Fibroblast of villous mesenchyme (primary cell): ENCODE measurements around the gene CLSTN1. TPM values are rescaled to one million over a fixed set of nuclear protein-coding genes. Genes with fewer than 3 reads are reported as not detected.

Source experiments
- DNase-seq: peaks from one replicate; pipeline ENCODE4 v3.0.0-alpha.2; 2010; ENCODE audit warnings: low read depth
- H3K4me3 ChIP-seq: 2 replicates; pipeline ENCODE4 v1.5.1; 2011; ENCODE audit warnings: low read depth, mild to moderate bottlenecking, low read length
- total RNA-seq: library from RNA; depleted of rRNA; stranded (reverse); fragments of >200 nt; gene quantifications from 2 replicates; pipeline ENCODE4 v1.2.3, GENCODE V29; 2012
- TF ChIP-seq, protein P1 (sequence below): IDR thresholded peaks from 2 replicates; pipeline ENCODE4 v1.5.1; 2012; ENCODE audit warnings: low read depth, mild to moderate bottlenecking, low read length; ENCODE audit not compliant: insufficient read depth

CLSTN1 gene
- total RNA-seq, 1 donor: 126 TPM

DNA sequence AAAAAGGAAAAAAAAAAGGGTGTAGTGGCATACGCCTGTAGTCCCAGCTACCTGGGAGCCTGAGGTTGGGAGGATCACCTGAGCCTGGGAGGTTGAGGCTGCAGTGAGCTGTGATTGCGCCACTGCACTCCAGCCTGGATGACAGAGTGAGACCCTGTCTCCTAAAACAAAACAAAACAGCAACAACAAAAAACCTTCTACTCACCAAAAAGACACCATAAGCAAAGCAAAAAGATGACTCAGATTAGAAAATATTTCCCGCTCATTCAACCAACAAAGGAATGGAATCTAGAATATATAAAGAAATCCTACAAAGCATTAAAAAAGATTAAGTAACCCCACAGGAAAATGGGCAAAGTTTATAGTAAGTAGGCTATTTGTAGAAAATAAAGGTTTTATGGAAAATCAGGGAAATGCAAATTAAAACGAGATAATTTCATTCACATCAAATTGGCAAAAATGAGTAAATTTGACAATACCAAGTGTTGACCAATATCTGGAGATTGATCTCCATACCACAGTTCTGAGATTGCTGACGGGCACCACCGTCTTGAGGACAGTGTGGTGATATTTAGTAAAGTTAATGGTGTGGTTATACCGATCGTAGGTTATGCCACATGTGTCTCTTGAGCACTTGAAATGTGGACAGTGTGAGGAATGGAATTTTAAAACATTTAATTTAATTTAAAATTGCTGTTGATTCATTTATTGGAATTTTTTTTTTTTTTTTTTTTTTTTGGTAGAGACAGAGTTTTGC, 118.2 kb downstream of the CLSTN1 start:
- TF ChIP-seq, protein P1, sequence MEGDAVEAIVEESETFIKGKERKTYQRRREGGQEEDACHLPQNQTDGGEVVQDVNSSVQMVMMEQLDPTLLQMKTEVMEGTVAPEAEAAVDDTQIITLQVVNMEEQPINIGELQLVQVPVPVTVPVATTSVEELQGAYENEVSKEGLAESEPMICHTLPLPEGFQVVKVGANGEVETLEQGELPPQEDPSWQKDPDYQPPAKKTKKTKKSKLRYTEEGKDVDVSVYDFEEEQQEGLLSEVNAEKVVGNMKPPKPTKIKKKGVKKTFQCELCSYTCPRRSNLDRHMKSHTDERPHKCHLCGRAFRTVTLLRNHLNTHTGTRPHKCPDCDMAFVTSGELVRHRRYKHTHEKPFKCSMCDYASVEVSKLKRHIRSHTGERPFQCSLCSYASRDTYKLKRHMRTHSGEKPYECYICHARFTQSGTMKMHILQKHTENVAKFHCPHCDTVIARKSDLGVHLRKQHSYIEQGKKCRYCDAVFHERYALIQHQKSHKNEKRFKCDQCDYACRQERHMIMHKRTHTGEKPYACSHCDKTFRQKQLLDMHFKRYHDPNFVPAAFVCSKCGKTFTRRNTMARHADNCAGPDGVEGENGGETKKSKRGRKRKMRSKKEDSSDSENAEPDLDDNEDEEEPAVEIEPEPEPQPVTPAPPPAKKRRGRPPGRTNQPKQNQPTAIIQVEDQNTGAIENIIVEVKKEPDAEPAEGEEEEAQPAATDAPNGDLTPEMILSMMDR: no peak
- no peak overlapping the region for H3K4me3 ChIP-seq
- DNase-seq: peak; percentile 32

DNA sequence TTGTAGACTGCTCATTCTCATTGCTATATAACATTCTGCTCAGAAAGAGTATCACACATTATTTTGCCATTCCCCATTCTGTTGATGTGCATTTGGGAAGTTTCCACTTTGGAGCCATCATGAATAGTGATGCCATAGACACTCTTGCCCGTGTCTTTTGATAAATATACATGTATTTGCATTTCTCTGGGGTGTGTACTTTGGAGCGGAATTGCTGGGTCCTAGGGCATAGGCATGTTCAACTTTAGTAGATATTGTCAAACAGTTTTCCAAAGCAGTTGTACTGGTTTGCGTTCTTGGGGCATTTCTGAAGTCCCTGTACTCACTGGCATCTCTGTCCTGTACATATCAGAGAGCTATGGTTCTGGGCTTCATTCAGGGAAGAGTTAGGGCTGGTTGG, 120.1 kb downstream of the CLSTN1 start:
- H3K4me3 ChIP-seq: no peak overlapping the region
- no peak for DNase-seq
- TF ChIP-seq, protein P1: no peak

DNA sequence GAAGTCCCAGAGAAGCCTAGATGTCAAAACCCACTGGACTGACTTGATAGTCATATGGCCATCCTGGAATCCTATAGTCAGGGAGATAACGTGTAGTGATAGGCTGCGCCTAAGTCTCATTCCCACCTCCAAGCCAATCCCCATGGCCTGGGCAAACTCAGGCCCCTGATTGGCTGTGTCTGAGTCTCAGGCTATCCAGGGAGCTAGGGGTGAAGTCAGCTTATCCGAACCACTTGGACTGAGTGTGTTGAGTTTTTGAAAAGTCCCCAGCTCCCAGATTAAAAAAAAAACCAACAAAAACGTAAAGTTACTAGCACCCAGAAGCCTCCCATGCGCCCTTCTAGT, 120.6 kb downstream of the CLSTN1 start:
- H3K4me3 ChIP-seq: no peak overlapping the region
- TF ChIP-seq, protein P1: no peak
- DNase-seq: no peak

DNA sequence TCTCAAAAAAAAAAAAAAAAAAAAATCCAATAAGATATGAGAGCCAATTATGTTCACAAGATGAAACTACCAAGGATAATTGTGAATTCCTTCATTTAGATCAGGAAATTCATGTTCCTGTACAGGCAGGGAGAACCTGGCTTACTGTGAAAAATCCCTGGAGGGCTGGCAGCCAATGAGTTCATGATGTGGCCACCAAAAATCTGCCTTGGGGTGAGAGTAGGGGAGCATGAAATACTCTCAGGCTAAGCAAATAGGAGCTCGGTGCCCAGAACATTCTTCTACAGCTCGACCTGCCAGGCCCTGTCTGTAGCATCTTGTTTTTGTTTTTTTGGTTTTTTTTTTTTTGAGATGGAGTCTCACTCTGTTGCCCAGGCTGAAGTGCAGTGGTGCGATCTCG, 122.1 kb downstream of the CLSTN1 start:
- no peak for DNase-seq
- TF ChIP-seq, protein P1: no peak
- no peak overlapping the region for H3K4me3 ChIP-seq

DNA sequence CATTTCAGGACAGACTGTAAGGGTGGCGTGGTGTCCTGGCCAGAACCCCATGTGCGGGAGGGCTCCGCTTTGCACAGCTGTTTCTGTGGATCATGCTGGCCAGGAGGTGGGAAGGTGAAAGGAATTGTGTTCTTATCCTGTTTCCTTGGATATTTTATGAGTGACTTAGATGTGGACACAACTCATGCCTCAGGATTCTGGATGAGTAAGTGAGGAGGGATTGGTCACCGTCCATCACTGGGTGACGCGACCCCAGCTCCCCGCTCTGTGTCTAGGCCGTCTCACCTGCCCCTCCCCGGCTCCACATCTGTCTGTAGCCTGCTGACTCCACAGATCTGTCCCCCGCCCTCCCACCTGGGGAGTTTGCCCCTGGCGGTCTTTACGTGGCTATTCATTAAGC, 123.4 kb downstream of the CLSTN1 start:
- TF ChIP-seq, protein P1: no peak
- H3K4me3 ChIP-seq: no peak overlapping the region
- peak; percentile 50 for DNase-seq

DNA sequence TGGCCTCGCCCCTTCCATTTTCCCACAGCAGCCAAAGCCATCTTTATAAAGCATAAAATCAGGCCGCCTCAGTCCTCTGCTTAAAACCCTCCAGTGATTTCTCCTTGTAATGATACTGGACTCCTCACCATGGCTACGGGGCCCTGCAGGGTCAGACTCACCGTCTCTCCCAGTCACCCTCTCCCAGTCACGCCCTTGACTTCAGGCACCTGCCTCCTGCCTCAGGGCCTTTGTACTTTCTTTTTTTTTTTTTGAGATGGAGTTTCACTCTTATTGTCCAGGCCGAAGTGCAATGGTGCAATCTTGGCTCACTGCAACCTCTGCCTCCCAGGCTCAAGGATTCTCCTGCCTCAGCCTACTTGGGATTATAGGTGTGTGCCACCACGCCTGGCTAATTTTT, 124.4 kb downstream of the CLSTN1 start:
- TF ChIP-seq, protein P1: no peak
- no peak overlapping the region for H3K4me3 ChIP-seq
- DNase-seq: no peak

DNA sequence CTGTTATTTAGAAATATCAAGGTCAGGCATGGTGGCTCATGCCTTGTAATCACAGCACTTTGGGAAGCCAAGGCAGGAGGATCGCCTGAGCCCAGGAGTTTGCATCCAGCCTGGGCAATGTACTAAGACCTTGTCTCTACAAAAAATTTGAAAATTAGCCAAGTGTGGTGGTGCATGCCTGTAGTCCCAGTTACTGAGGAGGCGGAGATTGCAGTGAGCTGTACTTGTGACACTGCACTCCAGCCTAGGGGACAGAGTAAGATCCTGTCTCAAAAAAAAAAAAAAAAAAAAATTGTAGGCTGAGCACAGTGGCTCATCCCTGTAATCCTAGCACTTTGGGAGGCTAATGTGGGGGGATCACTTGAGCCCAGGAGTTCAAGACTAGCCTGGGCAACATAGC, 127.0 kb downstream of the CLSTN1 start:
- no peak overlapping the region for H3K4me3 ChIP-seq
- TF ChIP-seq, protein P1: no peak
- DNase-seq: no peak
